HEK293 (cell line): ENCODE data around the gene RELT.
A peak's percentile ranks its signal among the peaks of the same experiment; 100 is the strongest.

Experiments used
- HOXD13 ChIP-seq: sonication (generic); formaldehyde crosslinking; IDR thresholded peaks from 2 replicates; pipeline ENCODE4 v1.8.0; 2022; ENCODE audit warnings: missing genetic modification reagents, borderline replicate concordance
- KLF16 ChIP-seq: fragments of 450-650 bp; formaldehyde crosslinking; IDR thresholded peaks from 2 replicates; pipeline ENCODE4 v1.5.1; 2017; ENCODE audit warnings: missing biosample characterization, missing genetic modification characterization
- REST ChIP-seq: fragments of 450-650 bp; formaldehyde crosslinking; IDR thresholded peaks from 2 replicates; pipeline ENCODE4 v1.5.1; 2016; ENCODE audit warnings: missing biosample characterization, missing genetic modification characterization
- ZBTB10 ChIP-seq: fragments of 450-650 bp; formaldehyde crosslinking; IDR thresholded peaks from 2 replicates; pipeline ENCODE4 v1.5.1; 2016; ENCODE audit warnings: missing biosample characterization, missing genetic modification characterization
- ZBTB17 ChIP-seq: fragments of 450-650 bp; formaldehyde crosslinking; IDR thresholded peaks from 2 replicates; pipeline ENCODE4 v1.5.1; 2016; ENCODE audit warnings: missing biosample characterization, missing genetic modification characterization
- ZBTB8A ChIP-seq: fragments of 450-650 bp; formaldehyde crosslinking; IDR thresholded peaks from 2 replicates; pipeline ENCODE4 v1.5.1; 2016; ENCODE audit warnings: missing biosample characterization, missing genetic modification characterization
- ZFP3 ChIP-seq: fragments of 450-650 bp; formaldehyde crosslinking; IDR thresholded peaks from 2 replicates; pipeline ENCODE4 v1.5.1; 2016; ENCODE audit warnings: low read depth, missing biosample characterization, missing genetic modification characterization
- ZNF10 ChIP-seq: fragments of 450-650 bp; formaldehyde crosslinking; IDR thresholded peaks from 2 replicates; pipeline ENCODE4 v1.5.1; 2017; ENCODE audit warnings: missing biosample characterization, missing genetic modification characterization
- ZNF140 ChIP-seq: fragments of 450-650 bp; formaldehyde crosslinking; IDR thresholded peaks from 2 replicates; pipeline ENCODE4 v1.5.1; 2016; ENCODE audit warnings: missing biosample characterization, missing genetic modification characterization
- ZNF155 ChIP-seq: fragments of 450-650 bp; formaldehyde crosslinking; IDR thresholded peaks from 2 replicates; pipeline ENCODE4 v1.5.1; 2016; ENCODE audit warnings: missing biosample characterization, missing genetic modification characterization
- ZNF157 ChIP-seq: fragments of 450-650 bp; formaldehyde crosslinking; IDR thresholded peaks from 2 replicates; pipeline ENCODE4 v1.5.1; 2016; ENCODE audit warnings: missing biosample characterization, missing genetic modification characterization
- ZNF175 ChIP-seq: fragments of 450-650 bp; formaldehyde crosslinking; IDR thresholded peaks from 2 replicates; pipeline ENCODE4 v1.5.1; 2016; ENCODE audit warnings: missing biosample characterization, missing genetic modification characterization
- ZNF214 ChIP-seq: fragments of 450-650 bp; formaldehyde crosslinking; IDR thresholded peaks from 2 replicates; pipeline ENCODE4 v1.5.1; 2017; ENCODE audit warnings: missing biosample characterization, mild to moderate bottlenecking, missing genetic modification characterization, borderline replicate concordance
- ZNF23 ChIP-seq: fragments of 450-650 bp; formaldehyde crosslinking; IDR thresholded peaks from 2 replicates; pipeline ENCODE4 v1.5.1; 2016; ENCODE audit warnings: missing biosample characterization, missing genetic modification characterization, borderline replicate concordance
- ZNF26 ChIP-seq: fragments of 450-650 bp; formaldehyde crosslinking; IDR thresholded peaks from 2 replicates; pipeline ENCODE4 v1.5.1; 2016; ENCODE audit warnings: missing biosample characterization, missing genetic modification characterization
- ZNF274 ChIP-seq, 2 experiments: fragments of 200-500 bp in 1 of 2; fragments of 450-650 bp in 1 of 2; sonication (Bioruptor generic) in 1 of 2; formaldehyde crosslinking in 1 of 2; IDR thresholded peaks; 2 replicates each; pipeline versions ENCODE4 v1.5.1 to v1.6.1; 2014 to 2016; ENCODE audit warnings: borderline replicate concordance in 1 of 2, inconsistent platforms in 1 of 2, low read length in 1 of 2, missing biosample characterization in 1 of 2, missing genetic modification characterization in 1 of 2
- ZNF311 ChIP-seq: fragments of 450-650 bp; formaldehyde crosslinking; IDR thresholded peaks from 2 replicates; pipeline ENCODE4 v1.5.1; 2017; ENCODE audit warnings: missing biosample characterization, missing genetic modification characterization, borderline replicate concordance
- ZNF324 ChIP-seq: fragments of 450-650 bp; formaldehyde crosslinking; IDR thresholded peaks from 2 replicates; pipeline ENCODE4 v1.5.1; 2016; ENCODE audit warnings: missing biosample characterization, missing genetic modification characterization
- ZNF350 ChIP-seq: fragments of 450-650 bp; formaldehyde crosslinking; IDR thresholded peaks from 2 replicates; pipeline ENCODE4 v1.5.0; 2017; ENCODE audit warnings: missing biosample characterization, mild to moderate bottlenecking, missing genetic modification characterization
- ZNF362 ChIP-seq: fragments of 450-650 bp; formaldehyde crosslinking; IDR thresholded peaks from 2 replicates; pipeline ENCODE4 v1.5.1; 2016; ENCODE audit warnings: missing biosample characterization, missing genetic modification characterization
- ZNF366 ChIP-seq: fragments of 450-650 bp; formaldehyde crosslinking; conservative IDR thresholded peaks from 2 replicates; pipeline ENCODE4 v1.5.1; 2016; ENCODE audit warnings: missing biosample characterization, missing genetic modification characterization
- ZNF394 ChIP-seq: fragments of 450-650 bp; formaldehyde crosslinking; IDR thresholded peaks from 2 replicates; pipeline ENCODE4 v1.5.1; 2016; ENCODE audit warnings: missing biosample characterization, missing genetic modification characterization, mild to moderate bottlenecking, moderate library complexity, borderline replicate concordance
- ZNF423 ChIP-seq: fragments of 450-650 bp; formaldehyde crosslinking; IDR thresholded peaks from 2 replicates; pipeline ENCODE4 v1.5.1; 2016; ENCODE audit warnings: missing biosample characterization, missing genetic modification characterization
- ZNF48 ChIP-seq: fragments of 450-650 bp; formaldehyde crosslinking; IDR thresholded peaks from 2 replicates; pipeline ENCODE4 v1.5.1; 2016; ENCODE audit warnings: missing biosample characterization, missing genetic modification characterization
- ZNF548 ChIP-seq: fragments of 450-650 bp; formaldehyde crosslinking; IDR thresholded peaks from 2 replicates; pipeline ENCODE4 v1.5.1; 2016; ENCODE audit warnings: missing biosample characterization, missing genetic modification characterization
- ZNF558 ChIP-seq: fragments of 450-650 bp; formaldehyde crosslinking; IDR thresholded peaks from 2 replicates; pipeline ENCODE4 v1.5.1; 2016; ENCODE audit warnings: missing biosample characterization, missing genetic modification characterization
- ZNF560 ChIP-seq: fragments of 450-650 bp; formaldehyde crosslinking; IDR thresholded peaks from 2 replicates; pipeline ENCODE4 v1.5.1; 2017; ENCODE audit warnings: missing biosample characterization, missing genetic modification characterization, borderline replicate concordance
- ZNF610 ChIP-seq: fragments of 450-650 bp; formaldehyde crosslinking; IDR thresholded peaks from 2 replicates; pipeline ENCODE4 v1.5.1; 2016; ENCODE audit warnings: missing biosample characterization, missing genetic modification characterization, borderline replicate concordance
- ZNF626 ChIP-seq: fragments of 450-650 bp; sonication (Bioruptor Pico); formaldehyde crosslinking; IDR thresholded peaks from 2 replicates; pipeline ENCODE4 v1.5.1; 2018; ENCODE audit warnings: missing biosample characterization, missing genetic modification characterization, inconsistent platforms
- ZNF654 ChIP-seq: fragments of 450-650 bp; formaldehyde crosslinking; IDR thresholded peaks from 2 replicates; pipeline ENCODE4 v1.5.1; 2016; ENCODE audit warnings: low read depth, missing biosample characterization, missing genetic modification characterization
- ZNF76 ChIP-seq: fragments of 450-650 bp; formaldehyde crosslinking; IDR thresholded peaks from 2 replicates; pipeline ENCODE4; 2016; ENCODE audit warnings: low read depth, missing biosample characterization, missing genetic modification characterization, borderline replicate concordance
- ZNF837 ChIP-seq: fragments of 450-650 bp; formaldehyde crosslinking; IDR thresholded peaks from 2 replicates; pipeline ENCODE4 v1.5.1; 2016; ENCODE audit warnings: missing biosample characterization, missing genetic modification characterization

The RELT gene

GRCh38 chr11:73376803-73377629 is 817 bp downstream of the RELT start (continued):
- peak; percentile 73 for TF ChIP-seq ZNF366 (tag by site-specific recombination)
- peak; percentile 27; the same call in 1 of the 2 replicates for TF ChIP-seq ZBTB17
- no peak for TF ChIP-seq ZNF362 (tag by site-specific recombination)
- no peak for TF ChIP-seq ZNF23 (tag by site-specific recombination)
- TF ChIP-seq ZNF558 (tag by site-specific recombination) = no peak
- no peak for TF ChIP-seq HOXD13 (CRISPR knock-in tag)
- peak; percentile 64 for TF ChIP-seq ZBTB8A (tag by site-specific recombination)
- no peak for TF ChIP-seq ZNF350 (tag by site-specific recombination)
- TF ChIP-seq ZNF560 (tag by site-specific recombination) = no peak
- TF ChIP-seq ZNF311 = no peak
- no peak for TF ChIP-seq ZFP3 (tag by site-specific recombination)
- TF ChIP-seq ZNF394 (tag by site-specific recombination) = no peak
- no peak; the same call in 1 of the 2 replicates for TF ChIP-seq ZNF324 (tag by site-specific recombination)
- no peak for TF ChIP-seq ZNF26
- TF ChIP-seq ZBTB10 (tag by site-specific recombination) = peak; percentile 97
- TF ChIP-seq ZNF274 (IDR thresholded peaks at IDR 0.05; ENCODE audit: low read length) = no peak
- TF ChIP-seq ZNF274 (tag by site-specific recombination; IDR thresholded peaks at IDR 0.05; ENCODE audit: borderline replicate concordance) = no peak
- no peak for TF ChIP-seq ZNF157 (tag by site-specific recombination)
- TF ChIP-seq ZNF610 (tag by site-specific recombination) = no peak
- no peak for TF ChIP-seq ZNF76
- TF ChIP-seq ZNF548 (tag by site-specific recombination) = no peak
- TF ChIP-seq ZNF837 (tag by site-specific recombination) = 0 out of 2 replicates have a peak, but pooled peaks have one; percentile 67
- TF ChIP-seq ZNF626 (tag by site-specific recombination) = no peak
- no peak for TF ChIP-seq ZNF10 (tag by site-specific recombination)
- no peak for TF ChIP-seq ZNF175
- no peak for TF ChIP-seq ZNF214 (tag by site-specific recombination)
- TF ChIP-seq ZNF423 (tag by site-specific recombination) = peak; percentile 22; the same call in 1 of the 2 replicates
- no peak for TF ChIP-seq REST (tag by site-specific recombination)
- no peak for TF ChIP-seq ZNF140 (tag by site-specific recombination)
- no peak for TF ChIP-seq ZNF654 (tag by site-specific recombination)
- TF ChIP-seq KLF16 = peak; percentile 72
- no peak for TF ChIP-seq ZNF48
- TF ChIP-seq ZNF155 (tag by site-specific recombination) = no peak
